GM19023 (cell line): ENCODE results near the gene ACE2.
"Not testable (repeated sequence)": the region's sequence is repeated elsewhere in the genome, so short reads cannot be mapped to it uniquely, and the experiment has no call there.

Experiments
- ATAC-seq: cut with Tn5 transposase; IDR thresholded peaks from one replicate; pipeline ENCODE4 v1.9.1; 2021; ENCODE audit warnings: mild to moderate bottlenecking, moderate library complexity; ENCODE audit not compliant: unreplicated experiment

Gene ACE2

GRCh38 chrX:15600745-15601144 lies at the start of gene ACE2:
Gene ACE2 (minus strand): TSS chrX:15600960. CDS start chrX:15600911, 49 bp downstream.
- no peak for ATAC-seq

- ATAC-seq, result not testable (repeated sequence)
Measured at GRCh38 chrX:15647510-15647909, 46.8 kb upstream of the ACE2 start.

GRCh38 chrX:15646543-15646942 lies 45.8 kb upstream of the ACE2 start:
- no peak for ATAC-seq

- ATAC-seq, result no peak
Measured at GRCh38 chrX:15646031-15646430, 45.3 kb upstream of the ACE2 start.

GRCh38 chrX:15645266-15645665 lies 44.5 kb upstream of the ACE2 start:
- no peak for ATAC-seq

- no peak for ATAC-seq
Measured at GRCh38 chrX:15644560-15644872, 43.8 kb upstream of the ACE2 start.

GRCh38 chrX:15643786-15644559 lies 43.2 kb upstream of the ACE2 start:
- no peak for ATAC-seq

- ATAC-seq, result no peak
Measured at GRCh38 chrX:15631637-15632036, 30.9 kb upstream of the ACE2 start.

- no peak for ATAC-seq
Measured at GRCh38 chrX:15623054-15623453, 22.3 kb upstream of the ACE2 start.

- no peak for ATAC-seq
Measured at GRCh38 chrX:15619053-15619755, 18.4 kb upstream of the ACE2 start.

GRCh38 chrX:15617111-15617510 lies 16.4 kb upstream of the ACE2 start:
- no peak for ATAC-seq

GRCh38 chrX:15616531-15616930 lies 15.8 kb upstream of the ACE2 start:
- no peak for ATAC-seq

GRCh38 chrX:15607067-15607466 lies 6.3 kb upstream of the ACE2 start:
- no peak for ATAC-seq

- no peak for ATAC-seq
Measured at GRCh38 chrX:15606136-15606535, 5.4 kb upstream of the ACE2 start.

GRCh38 chrX:15605226-15605625 lies 4.5 kb upstream of the ACE2 start:
- ATAC-seq, result no peak

GRCh38 chrX:15602761-15603160 lies 2.0 kb upstream of the ACE2 start:
- ATAC-seq, result no peak

- no peak for ATAC-seq
Measured at GRCh38 chrX:15601932-15602331, 1.2 kb upstream of the ACE2 start.

- ATAC-seq, result no peak
Measured at GRCh38 chrX:15600049-15600448, 711 bp downstream of the ACE2 start.

GRCh38 chrX:15599461-15599860 lies 1.3 kb downstream of the ACE2 start:
- no peak for ATAC-seq

GRCh38 chrX:15598026-15598425 lies 2.7 kb downstream of the ACE2 start:
- no peak for ATAC-seq

GRCh38 chrX:15594371-15594770 lies 6.4 kb downstream of the ACE2 start:
- no peak for ATAC-seq
